Activated T-helper 1 cell treated with anti-CD3 and anti-CD28 coated beads, Interleukin-12 subunit alpha, Interleukin-12 subunit beta, Interleukin-2, Interleukin-4 antibody, amounts not matched to agents 30 ng/mL and 10 ng/mL and 1 ng/mL, durations not matched to agents 14 hours and 24 hours and 36 hours (primary cell): ENCODE measurements around the gene NME7. TPM values are rescaled to one million over a fixed set of nuclear protein-coding genes. Genes with fewer than 3 reads are reported as not detected.
A peak's percentile ranks its signal among the peaks of the same experiment; 100 is the strongest.
"Not testable (repeated sequence)": the region's sequence is repeated elsewhere in the genome, so short reads cannot be mapped to it uniquely, and the experiment has no call there.

ENCODE experiments used
- DNase-seq: peaks from one replicate; pipeline ENCODE4 v3.0.0; 2021; ENCODE audit warnings: low spot score
- H3K27ac Mint-ChIP-seq: one replicate; pipeline ENCODE4 v1.8.0; 2021; ENCODE audit warnings: mild to moderate bottlenecking, mixed read lengths
- H3K27me3 Mint-ChIP-seq: one replicate; pipeline ENCODE4 v1.8.0; 2022; ENCODE audit warnings: mild to moderate bottlenecking, moderate library complexity, mixed read lengths; ENCODE audit not compliant: insufficient read depth
- H3K36me3 Mint-ChIP-seq: one replicate; pipeline ENCODE4 v1.8.0; 2021; ENCODE audit warnings: low read depth, mixed read lengths
- H3K4me1 Mint-ChIP-seq: one replicate; pipeline ENCODE4 v1.8.0; 2021; ENCODE audit warnings: low read depth, mixed read lengths
- H3K4me3 Mint-ChIP-seq: one replicate; pipeline ENCODE4 v1.8.0; 2021; ENCODE audit warnings: mild to moderate bottlenecking, moderate library complexity, mixed read lengths
- H3K9me3 Mint-ChIP-seq: one replicate; pipeline ENCODE4 v1.8.0; 2021; ENCODE audit warnings: mixed read lengths
- intact Hi-C: fragments of 100-400 bp; cut with micrococcal nuclease; formaldehyde crosslinking; loops from one replicate; pipeline ENCODE4 v1.15.1; 2024
- total RNA-seq: library from RNA; stranded (reverse); gene quantifications from 2 replicates; pipeline ENCODE4 v1.2.3, GENCODE V29; 2022

Gene NME7
- total RNA-seq, 1 donor from 2014 or later: 13.9 TPM

GRCh38 chr1:169367096-169367685, 406 bp downstream of the NME7 start:
- DNase-seq: no peak
- Mint-ChIP-seq H3K4me1 (peaks cover 39% of the 10 kb centered on the region), H3K27me3 (no peaks in the 10 kb centered on the region), H3K36me3 (peaks cover 19% of the 10 kb centered on the region), H3K9me3 (peaks cover 10% of the 10 kb centered on the region), H3K27ac (no peak overlapping the region), H3K4me3 (no peak overlapping the region)
- intact Hi-C loops: loop anchor here (1.0 to 10.0 kb wide), 15 partner anchors 23 to 1431 kb away; partner anchors contain the start of genes ATP1B1, DCAF6, KIFAP3 and METTL18

GRCh38 chr1:169364948-169365347, 2.6 kb downstream of the NME7 start:
- DNase-seq: no peak
- H3K36me3 Mint-ChIP-seq: peaks cover 11% of the 10 kb centered on the region
- H3K4me3 Mint-ChIP-seq: peak overlapping the region; percentile 31
- peaks cover 10% of the 10 kb centered on the region for H3K9me3 Mint-ChIP-seq
- intact Hi-C loops: loop anchor here (5.0 to 10.0 kb wide), 9 partner anchors 273 to 1128 kb away; partner anchors contain the start of genes KIFAP3 and SELL
- H3K27ac Mint-ChIP-seq: peak overlapping the region; percentile 32
- peaks cover 18% of the 10 kb centered on the region for H3K4me1 Mint-ChIP-seq
- H3K27me3 Mint-ChIP-seq: peaks cover 4% of the 10 kb centered on the region

GRCh38 chr1:169363046-169363730, 4.4 kb downstream of the NME7 start:
- Mint-ChIP-seq H3K4me1 (peaks cover 7% of the 10 kb centered on the region), H3K27ac (peak overlapping the region; percentile 75), H3K36me3 (peaks cover 9% of the 10 kb centered on the region), H3K4me3 (peak overlapping the region; percentile 56), H3K9me3 (peaks cover 10% of the 10 kb centered on the region), H3K27me3 (peaks cover 4% of the 10 kb centered on the region)
- peak; percentile 26 for DNase-seq
- intact Hi-C loops: loop anchor here (1.0 to 10.0 kb wide), 6 partner anchors 27 to 1184 kb away; no protein-coding TSS in a partner anchor

GRCh38 chr1:169361281-169361680, 6.3 kb downstream of the NME7 start:
- no peak overlapping the region for H3K27ac Mint-ChIP-seq
- no peak overlapping the region for H3K4me3 Mint-ChIP-seq
- intact Hi-C loops: loop anchor here (10.0 kb wide), 2 partner anchors 896 to 956 kb away; no protein-coding TSS in a partner anchor
- peaks cover 9% of the 10 kb centered on the region for H3K36me3 Mint-ChIP-seq
- H3K9me3 Mint-ChIP-seq: peaks cover 10% of the 10 kb centered on the region
- DNase-seq: no peak
- peaks cover 4% of the 10 kb centered on the region for H3K27me3 Mint-ChIP-seq
- peaks cover 7% of the 10 kb centered on the region for H3K4me1 Mint-ChIP-seq

- Mint-ChIP-seq H3K36me3 (peaks cover 10% of the 10 kb centered on the region), H3K4me1 (peaks cover 7% of the 10 kb centered on the region), H3K27ac (no peak overlapping the region), H3K27me3 (peaks cover 4% of the 10 kb centered on the region), H3K9me3 (peaks cover 10% of the 10 kb centered on the region), H3K4me3 (no peak overlapping the region)
- no peak for DNase-seq
- intact Hi-C loops: loop anchor here (10.0 kb wide), 2 partner anchors 896 to 956 kb away; no protein-coding TSS in a partner anchor
Measured at GRCh38 chr1:169360415-169360814, 7.2 kb downstream of the NME7 start.

- Mint-ChIP-seq H3K36me3 (peaks cover 5% of the 10 kb centered on the region), H3K4me3 (no peak overlapping the region), H3K4me1 (peaks cover 17% of the 10 kb centered on the region), H3K27ac (no peak overlapping the region), H3K9me3 (no peaks in the 10 kb centered on the region), H3K27me3 (peaks cover 2% of the 10 kb centered on the region)
- intact Hi-C loops: loop anchor here (1.0 to 10.0 kb wide), 6 partner anchors 241 to 1006 kb away; partner anchors contain the start of gene ATP1B1
- no peak for DNase-seq
Measured at GRCh38 chr1:169348383-169349036, 19.1 kb downstream of the NME7 start.

GRCh38 chr1:169347688-169348382, 19.8 kb downstream of the NME7 start:
- no peak overlapping the region for H3K4me3 Mint-ChIP-seq
- no peak overlapping the region for H3K27ac Mint-ChIP-seq
- H3K9me3 Mint-ChIP-seq: no peaks in the 10 kb centered on the region
- peaks cover 17% of the 10 kb centered on the region for H3K4me1 Mint-ChIP-seq
- DNase-seq: no peak
- intact Hi-C loops: loop anchor here (1.0 to 10.0 kb wide), 6 partner anchors 241 to 1006 kb away; partner anchors contain the start of gene ATP1B1
- H3K27me3 Mint-ChIP-seq: peaks cover 2% of the 10 kb centered on the region
- H3K36me3 Mint-ChIP-seq: peaks cover 5% of the 10 kb centered on the region

- H3K4me3 Mint-ChIP-seq: no peak overlapping the region
- H3K27me3 Mint-ChIP-seq: peaks cover 2% of the 10 kb centered on the region
- peaks cover 1% of the 10 kb centered on the region for H3K36me3 Mint-ChIP-seq
- intact Hi-C loops: loop anchor here (5.0 to 10.0 kb wide), 3 partner anchors 239 to 1004 kb away; partner anchors contain the start of gene ATP1B1
- H3K9me3 Mint-ChIP-seq: no peaks in the 10 kb centered on the region
- H3K27ac Mint-ChIP-seq: no peak overlapping the region
- peaks cover 3% of the 10 kb centered on the region for H3K4me1 Mint-ChIP-seq
- no peak for DNase-seq
Measured at GRCh38 chr1:169346036-169346589, 21.5 kb downstream of the NME7 start.

GRCh38 chr1:169345511-169345910, 22.1 kb downstream of the NME7 start:
- intact Hi-C loops: loop anchor here (5.0 to 10.0 kb wide), 3 partner anchors 238 to 1003 kb away; partner anchors contain the start of gene ATP1B1
- H3K36me3 Mint-ChIP-seq: peaks cover 7% of the 10 kb centered on the region
- peaks cover 2% of the 10 kb centered on the region for H3K27me3 Mint-ChIP-seq
- no peaks in the 10 kb centered on the region for H3K4me1 Mint-ChIP-seq
- DNase-seq: no peak
- no peak overlapping the region for H3K27ac Mint-ChIP-seq
- H3K4me3 Mint-ChIP-seq: no peak overlapping the region
- peaks cover 4% of the 10 kb centered on the region for H3K9me3 Mint-ChIP-seq

- H3K27ac Mint-ChIP-seq, DNase-seq, H3K27me3 Mint-ChIP-seq, H3K4me3 Mint-ChIP-seq: not testable (repeated sequence)
- H3K9me3 Mint-ChIP-seq: peaks cover 19% of the 10 kb centered on the region
- peaks cover 19% of the 10 kb centered on the region for H3K36me3 Mint-ChIP-seq
- intact Hi-C loops: loop anchor here (10.0 kb wide), 1 partner anchor 607 kb away; no protein-coding TSS in a partner anchor
- peaks cover 11% of the 10 kb centered on the region for H3K4me1 Mint-ChIP-seq
Measured at GRCh38 chr1:169342096-169342495, 25.5 kb downstream of the NME7 start.

- Mint-ChIP-seq H3K9me3 (peaks cover 19% of the 10 kb centered on the region), H3K4me1 (peaks cover 11% of the 10 kb centered on the region), H3K27me3 (peaks cover 1% of the 10 kb centered on the region), H3K36me3 (peaks cover 19% of the 10 kb centered on the region), H3K27ac (no peak overlapping the region), H3K4me3 (no peak overlapping the region)
- no peak for DNase-seq
- intact Hi-C loops: loop anchor here (10.0 kb wide), 1 partner anchor 606 kb away; no protein-coding TSS in a partner anchor
Measured at GRCh38 chr1:169340882-169341281, 26.7 kb downstream of the NME7 start.

- intact Hi-C loops: loop anchor here (10.0 kb wide), 1 partner anchor 605 kb away; no protein-coding TSS in a partner anchor
- no peak overlapping the region for H3K4me3 Mint-ChIP-seq
- H3K36me3 Mint-ChIP-seq: peaks cover 22% of the 10 kb centered on the region
Measured at GRCh38 chr1:169339773-169340172, 27.8 kb downstream of the NME7 start.

More at GRCh38 chr1:169339773-169340172, 27.8 kb downstream of the NME7 start:
- H3K4me1 Mint-ChIP-seq: peaks cover 11% of the 10 kb centered on the region
- DNase-seq: no peak
- H3K9me3 Mint-ChIP-seq: peaks cover 19% of the 10 kb centered on the region
- H3K27me3 Mint-ChIP-seq: no peaks in the 10 kb centered on the region
- peak overlapping the region; percentile 60 for H3K27ac Mint-ChIP-seq
